H9 (cell line): Measurements from ENCODE around the gene EHD1. TPM values are rescaled to one million over a fixed set of nuclear protein-coding genes. Genes with fewer than 3 reads are reported as not detected.

Experiments
- DNase-seq: peaks from one replicate; pipeline ENCODE4 v3.0.0-alpha.2; 2017
- H2AFZ ChIP-seq: one replicate; pipeline ENCODE4 v1.6.1; 2013; ENCODE audit warnings: mild to moderate bottlenecking, low read length, control low read depth, moderate library complexity
- H2AK5ac ChIP-seq: 2 replicates; pipeline ENCODE4 v1.6.1; 2013; ENCODE audit warnings: low read length, control low read depth, mixed read lengths; ENCODE audit not compliant: insufficient read length
- H2BK120ac ChIP-seq: one replicate; pipeline ENCODE4 v1.6.1; 2013; ENCODE audit warnings: low read depth, mild to moderate bottlenecking, low read length, control low read depth, inconsistent platforms; ENCODE audit not compliant: poor library complexity, severe bottlenecking
- H2BK12ac ChIP-seq: 2 replicates; pipeline ENCODE4 v1.6.1; 2013; ENCODE audit warnings: low read length, control low read depth, mixed read lengths, low read depth; ENCODE audit not compliant: insufficient read length
- H2BK15ac ChIP-seq: 2 replicates; pipeline ENCODE4 v1.6.1; 2013; ENCODE audit warnings: low read depth, low read length, control low read depth
- H2BK20ac ChIP-seq: one replicate; pipeline ENCODE4 v1.6.1; 2013; ENCODE audit warnings: low read depth, mild to moderate bottlenecking, low read length, control low read depth, inconsistent platforms; ENCODE audit not compliant: poor library complexity, severe bottlenecking
- H2BK5ac ChIP-seq: 2 replicates; pipeline ENCODE4 v1.6.1; 2013; ENCODE audit warnings: low read length, control low read depth, mixed read lengths; ENCODE audit not compliant: insufficient read length
- H3K14ac ChIP-seq: 2 replicates; pipeline ENCODE4 v1.6.1; 2013; ENCODE audit warnings: low read length, control low read depth; ENCODE audit not compliant: insufficient read depth
- H3K18ac ChIP-seq: 2 replicates; pipeline ENCODE4 v1.6.1; 2013; ENCODE audit warnings: low read depth, mild to moderate bottlenecking, mixed read lengths, low read length, control low read depth; ENCODE audit not compliant: insufficient read length
- H3K23ac ChIP-seq: 2 replicates; pipeline ENCODE4 v1.6.1; 2013; ENCODE audit warnings: low read length, control low read depth, mixed read lengths, low read depth; ENCODE audit not compliant: insufficient read length
- H3K23me2 ChIP-seq: 2 replicates; pipeline ENCODE4 v1.6.1; 2013; ENCODE audit warnings: low read depth, mild to moderate bottlenecking, mixed read lengths, low read length, control low read depth; ENCODE audit not compliant: insufficient read length, poor library complexity, severe bottlenecking
- H3K27ac ChIP-seq: 2 replicates; pipeline ENCODE4 v1.5.1; 2013; ENCODE audit warnings: low read length, control low read depth, mixed read lengths, low read depth; ENCODE audit not compliant: insufficient read length
- H3K27me3 ChIP-seq: 2 replicates; pipeline ENCODE4 v1.6.1; 2013; ENCODE audit warnings: low read length, control low read depth, inconsistent platforms; ENCODE audit not compliant: insufficient read depth
- H3K4ac ChIP-seq: 2 replicates; pipeline ENCODE4 v1.6.1; 2013; ENCODE audit warnings: low read depth, mild to moderate bottlenecking, control low read depth, inconsistent platforms, low read length, moderate library complexity
- H3K4me1 ChIP-seq: 2 replicates; pipeline ENCODE4 v1.6.1; 2013; ENCODE audit warnings: low read length, control low read depth, inconsistent platforms; ENCODE audit not compliant: insufficient read depth
- H3K4me2 ChIP-seq: 2 replicates; pipeline ENCODE4 v1.6.1; 2013; ENCODE audit warnings: low read length, control low read depth, mixed read lengths; ENCODE audit not compliant: insufficient read length, insufficient read depth
- H3K56ac ChIP-seq: 2 replicates; pipeline ENCODE4 v1.6.1; 2013; ENCODE audit warnings: low read depth, mild to moderate bottlenecking, mixed read lengths, low read length, control low read depth; ENCODE audit not compliant: insufficient read length
- H3K79me1 ChIP-seq: 2 replicates; pipeline ENCODE4 v1.6.1; 2013; ENCODE audit warnings: low read depth, mild to moderate bottlenecking, moderate library complexity, low read length, control low read depth, inconsistent platforms; ENCODE audit not compliant: insufficient read depth, poor library complexity, severe bottlenecking
- H3K79me2 ChIP-seq: 2 replicates; pipeline ENCODE4 v1.6.1; 2013; ENCODE audit warnings: low read length, control low read depth, inconsistent platforms; ENCODE audit not compliant: insufficient read depth
- H3K9ac ChIP-seq: 2 replicates; pipeline ENCODE4 v1.6.1; 2013; ENCODE audit warnings: low read length, control low read depth, mixed read lengths; ENCODE audit not compliant: insufficient read length; ENCODE audit errors: extremely low read depth
- H3K9me3 ChIP-seq: one replicate; pipeline ENCODE4 v1.6.1; 2013; ENCODE audit warnings: low read depth, low read length, inconsistent platforms; ENCODE audit not compliant: control insufficient read depth
- H3T11ph ChIP-seq: one replicate; pipeline ENCODE4 v1.6.1; 2013; ENCODE audit warnings: mild to moderate bottlenecking, low read length, control low read depth, inconsistent platforms
- H4K20me1 ChIP-seq: one replicate; pipeline ENCODE4 v1.6.1; 2013; ENCODE audit not compliant: control insufficient read depth, insufficient read length, insufficient read depth
- H4K5ac ChIP-seq: 2 replicates; pipeline ENCODE4 v1.6.1; 2013; ENCODE audit warnings: low read depth, mild to moderate bottlenecking, mixed read lengths, low read length, control low read depth; ENCODE audit not compliant: insufficient read length
- H4K8ac ChIP-seq: replicated peaks from 2 replicates; pipeline ENCODE4 v1.6.1; 2013; ENCODE audit warnings: low read length, control low read depth, mixed read lengths, low read depth; ENCODE audit not compliant: insufficient read length
- H4K91ac ChIP-seq: 2 replicates; pipeline ENCODE4 v1.6.1; 2013; ENCODE audit warnings: low read depth, mild to moderate bottlenecking, moderate library complexity, mixed read lengths, low read length, control low read depth; ENCODE audit not compliant: insufficient read length
- H3K27ac Mint-ChIP-seq, 3 experiments: 2 replicates in 2 of 3; 3 replicates in 1 of 3; pipeline ENCODE4 v1.8.0; 2020 to 2021; ENCODE audit warnings: mixed read lengths in 3 of 3, mild to moderate bottlenecking in 1 of 3, moderate library complexity in 1 of 3
- H3K27me3 Mint-ChIP-seq: 2 replicates; pipeline ENCODE4 v1.8.0; 2021; ENCODE audit warnings: low read depth, mild to moderate bottlenecking, moderate library complexity, mixed read lengths
- H3K36me3 Mint-ChIP-seq, 3 experiments: 2 replicates in 2 of 3; 3 replicates in 1 of 3; pipeline ENCODE4 v1.8.0; 2020 to 2021; ENCODE audit warnings: low read depth in 3 of 3, mixed read lengths in 3 of 3; ENCODE audit not compliant: insufficient read depth in 1 of 3
- H3K4me1 Mint-ChIP-seq, 2 experiments: 2 replicates each; pipeline ENCODE4 v1.8.0; 2020; ENCODE audit warnings: mixed read lengths in 2 of 2
- H3K4me3 Mint-ChIP-seq, 2 experiments: 2 replicates in 1 of 2; 3 replicates in 1 of 2; pipeline ENCODE4 v1.8.0; 2020 to 2021; ENCODE audit warnings: mild to moderate bottlenecking in 2 of 2, mixed read lengths in 2 of 2, moderate library complexity in 1 of 2
- H3K9me3 Mint-ChIP-seq, 2 experiments: 2 replicates in 1 of 2; 3 replicates in 1 of 2; pipeline ENCODE4 v1.8.0; 2020; ENCODE audit warnings: mild to moderate bottlenecking in 2 of 2, mixed read lengths in 2 of 2, moderate library complexity in 1 of 2
- CTCF ChIP-seq: fragments of 200-600 bp; sonication (generic); conservative IDR thresholded peaks from 3 replicates; pipeline ENCODE4 v1.8.0; 2021; ENCODE audit warnings: antibody characterized with exemption, mild to moderate bottlenecking
- WGBS: extraction: QIAGEN DNeasy Blood & Tissue Kit; methylation state at CpG from one replicate; pipeline ENCODE4 v1.1.7; 2013; ENCODE audit warnings: missing lambda C conversion rate, low lambda C conversion rate, mixed read lengths; ENCODE audit not compliant: insufficient read length; ENCODE audit errors: extremely low coverage; 5-methylcytosine and 5-hydroxymethylcytosine counted together
- total RNA-seq: library from RNA; stranded (reverse); gene quantifications from 2 replicates; pipeline ENCODE4 v1.2.1, GENCODE V29; 2021

EHD1 gene
- total RNA-seq, 1 experiment from 2014 or later: 31.0 TPM

- no peak overlapping the region for H3K56ac ChIP-seq
- H3K9me3 Mint-ChIP-seq: no peaks in the 10 kb centered on the region; a peak in 1 of 5 replicates
- no peak overlapping the region for H2AK5ac ChIP-seq
- no peaks in the 10 kb centered on the region for H3K79me2 ChIP-seq
- TF ChIP-seq CTCF: no peak
- no peak overlapping the region for H3T11ph ChIP-seq
- H3K18ac ChIP-seq: no peak overlapping the region
- no peak overlapping the region for H2BK5ac ChIP-seq
- no peak overlapping the region; the same call in 1 of the 2 replicates for H3K14ac ChIP-seq
- H3K27me3 Mint-ChIP-seq: no peaks in the 10 kb centered on the region
- H3K27me3 ChIP-seq: no peaks in the 10 kb centered on the region
- H3K27ac Mint-ChIP-seq: no peak overlapping the region
- no peak overlapping the region for H2BK12ac ChIP-seq
- H4K20me1 ChIP-seq: peaks cover 4% of the 10 kb centered on the region
- no CpG with 5 or more reads among the region's 25 CpGs for WGBS
- DNase-seq: no peak
- H2BK15ac ChIP-seq: no peak overlapping the region
- no peak overlapping the region for H3K23ac ChIP-seq
- no peak overlapping the region for H4K91ac ChIP-seq
- H2BK120ac ChIP-seq: no peak overlapping the region
- H3K4ac ChIP-seq: no peak overlapping the region
- H2AFZ ChIP-seq: no peak overlapping the region
- H4K8ac ChIP-seq: no peak overlapping the region
- H2BK20ac ChIP-seq: no peak overlapping the region
- H3K23me2 ChIP-seq: no peaks in the 10 kb centered on the region
- peaks cover 2 to 16% of the 10 kb centered on the region in 2 experiments; a peak in 3 of 4 replicates for H3K4me1 Mint-ChIP-seq
- peaks cover 0 to 10% (median 4%) of the 10 kb centered on the region in 3 experiments; a peak in 4 of 7 replicates for H3K36me3 Mint-ChIP-seq
- no peak overlapping the region for H3K4me2 ChIP-seq
- H4K5ac ChIP-seq: no peak overlapping the region
- H3K9ac ChIP-seq: no peak overlapping the region
- H3K4me1 ChIP-seq: no peaks in the 10 kb centered on the region
- no peaks in the 10 kb centered on the region for H3K9me3 ChIP-seq
- H3K27ac ChIP-seq: no peak overlapping the region
- no peak overlapping the region for H3K4me3 Mint-ChIP-seq
- H3K79me1 ChIP-seq: no peaks in the 10 kb centered on the region
Observed at GRCh38 chr11:64893194-64894069, 15.0 kb upstream of the EHD1 start.
